GM12891 (cell line): ENCODE measurements around the gene DUS2.
A peak's percentile ranks its signal among the peaks of the same experiment; 100 is the strongest.

Experiments
- DNase-seq: peaks from one replicate; pipeline ENCODE4 v3.0.0; 2011; ENCODE audit warnings: low spot score; ENCODE audit not compliant: insufficient read length
- FAIRE-seq: peaks from 2 replicates; lab custom pipeline; 2011; peaks lifted over from hg19 to GRCh38; lab: Jason Lieb, UNC
- PAX5 ChIP-seq: IDR thresholded peaks from 2 replicates; pipeline ENCODE4 v1.6.1; 2011; ENCODE audit warnings: low read length, moderate library complexity, mild to moderate bottlenecking; ENCODE audit not compliant: insufficient read depth, severe bottlenecking
- POLR2A ChIP-seq: IDR thresholded peaks from 2 replicates; pipeline ENCODE4 v1.6.1; 2011; ENCODE audit warnings: low read depth, low read length, control low read depth
- POLR2AphosphoS5 ChIP-seq: IDR thresholded peaks from 2 replicates; pipeline ENCODE4 v1.6.1; 2011; ENCODE audit warnings: low read depth, low read length, control low read depth
- POU2F2 ChIP-seq: IDR thresholded peaks from 2 replicates; pipeline ENCODE4 v1.6.1; 2011; ENCODE audit warnings: low read depth, mild to moderate bottlenecking, control low read depth, low read length, moderate library complexity
- SPI1 ChIP-seq: IDR thresholded peaks from 2 replicates; pipeline ENCODE4 v1.6.1; 2011; ENCODE audit warnings: low read depth, low read length, control low read depth
- TAF1 ChIP-seq: IDR thresholded peaks from 2 replicates; pipeline ENCODE4 v1.6.1; 2011; ENCODE audit warnings: low read depth, low read length, control low read depth

The DUS2 gene

DNA sequence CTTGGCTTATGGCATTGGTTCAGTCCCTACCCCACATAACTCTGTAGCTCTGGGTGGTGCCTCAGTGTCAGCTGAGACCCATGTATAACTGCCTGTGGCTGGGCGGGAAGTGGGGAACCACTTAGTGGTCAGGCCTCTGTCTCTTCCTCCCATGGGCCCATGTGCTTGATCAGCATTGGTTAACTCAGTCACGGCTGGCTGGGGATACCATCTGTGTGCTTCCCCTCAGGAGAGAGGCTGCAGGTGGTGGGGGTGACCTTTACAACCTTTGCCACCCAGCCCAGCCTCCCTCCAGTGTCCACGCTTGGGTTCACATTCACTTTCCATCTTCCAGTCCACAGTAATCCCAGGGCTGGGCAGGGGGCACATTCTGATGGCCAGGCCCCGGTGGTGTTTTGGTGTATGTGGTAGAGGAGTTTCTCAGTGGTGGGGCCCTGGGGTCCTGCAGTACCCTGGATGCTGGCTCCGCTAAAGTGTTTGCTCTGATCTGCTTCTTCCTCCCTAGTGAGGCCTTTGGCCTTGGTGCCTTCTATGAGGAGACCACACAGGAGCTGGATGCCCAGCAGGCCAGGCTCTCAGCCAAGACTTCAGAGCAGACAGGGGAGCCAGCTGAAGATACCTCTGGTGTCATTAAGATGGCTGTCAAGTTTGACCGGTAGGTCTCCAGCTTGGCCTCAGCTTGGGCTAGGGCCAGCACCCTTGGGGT, 51.9 kb downstream of the DUS2 start:
- DNase-seq (peak; percentile 62), FAIRE-seq (peak; percentile 100)

DNA sequence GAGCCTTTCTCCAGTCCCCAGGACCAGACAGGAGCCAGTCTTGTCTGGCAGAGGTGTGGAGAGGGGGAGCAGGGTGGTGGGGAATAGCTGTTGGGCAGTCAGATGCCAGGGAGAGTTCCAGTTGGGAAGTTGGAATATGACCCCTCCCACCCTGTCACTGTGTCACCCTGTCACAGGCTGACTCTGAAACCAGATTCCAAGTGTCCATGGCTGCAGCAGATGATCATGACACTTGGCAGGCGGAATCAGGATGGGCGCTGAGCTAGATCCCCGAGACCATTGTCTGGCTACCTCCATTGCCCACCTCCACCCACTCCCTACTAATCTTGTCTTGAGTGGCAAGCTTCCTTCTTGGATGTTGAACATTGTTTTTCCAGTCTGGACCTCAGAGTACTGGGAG, 52.9 kb downstream of the DUS2 start:
- DNase-seq, result no peak
- FAIRE-seq, result no peak
- TF ChIP-seq TAF1 (no peak), SPI1 (no peak), POU2F2 (no peak), PAX5 (no peak), POLR2AphosphoS5 (no peak), POLR2A (no peak)

More for the DNA sequence above, 51.9 kb downstream of the DUS2 start:
- TF ChIP-seq SPI1 (peak; percentile 80), POU2F2 (peak; percentile 79; the same call in 1 of the 2 replicates), PAX5 (peak; percentile 97), POLR2A (no peak), TAF1 (no peak), POLR2AphosphoS5 (no peak; the same call in 1 of the 2 replicates)

DNA sequence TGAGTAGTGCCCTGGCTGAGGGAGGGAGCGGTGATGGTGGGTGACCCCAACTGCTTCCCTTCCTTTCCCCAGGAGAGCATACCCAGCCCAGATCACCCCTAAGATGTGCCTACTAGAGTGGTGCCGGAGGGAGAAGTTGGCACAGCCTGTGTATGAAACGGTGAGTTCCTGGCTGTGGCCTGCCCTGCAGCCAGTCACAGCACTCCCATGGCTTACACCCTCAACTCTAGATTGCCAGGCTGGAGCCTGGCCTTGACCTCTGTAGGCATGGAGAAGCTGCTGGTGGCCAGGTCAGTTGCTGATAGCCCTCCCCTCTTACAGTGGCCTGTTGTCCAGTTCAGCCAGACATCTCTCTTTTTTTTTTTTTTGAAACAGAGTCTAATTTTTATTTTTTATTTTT, 53.5 kb downstream of the DUS2 start:
- DNase-seq (no peak), FAIRE-seq (no peak)
- TF ChIP-seq TAF1 (no peak), PAX5 (no peak), POLR2A (no peak), POU2F2 (no peak), SPI1 (no peak), POLR2AphosphoS5 (no peak)

DNA sequence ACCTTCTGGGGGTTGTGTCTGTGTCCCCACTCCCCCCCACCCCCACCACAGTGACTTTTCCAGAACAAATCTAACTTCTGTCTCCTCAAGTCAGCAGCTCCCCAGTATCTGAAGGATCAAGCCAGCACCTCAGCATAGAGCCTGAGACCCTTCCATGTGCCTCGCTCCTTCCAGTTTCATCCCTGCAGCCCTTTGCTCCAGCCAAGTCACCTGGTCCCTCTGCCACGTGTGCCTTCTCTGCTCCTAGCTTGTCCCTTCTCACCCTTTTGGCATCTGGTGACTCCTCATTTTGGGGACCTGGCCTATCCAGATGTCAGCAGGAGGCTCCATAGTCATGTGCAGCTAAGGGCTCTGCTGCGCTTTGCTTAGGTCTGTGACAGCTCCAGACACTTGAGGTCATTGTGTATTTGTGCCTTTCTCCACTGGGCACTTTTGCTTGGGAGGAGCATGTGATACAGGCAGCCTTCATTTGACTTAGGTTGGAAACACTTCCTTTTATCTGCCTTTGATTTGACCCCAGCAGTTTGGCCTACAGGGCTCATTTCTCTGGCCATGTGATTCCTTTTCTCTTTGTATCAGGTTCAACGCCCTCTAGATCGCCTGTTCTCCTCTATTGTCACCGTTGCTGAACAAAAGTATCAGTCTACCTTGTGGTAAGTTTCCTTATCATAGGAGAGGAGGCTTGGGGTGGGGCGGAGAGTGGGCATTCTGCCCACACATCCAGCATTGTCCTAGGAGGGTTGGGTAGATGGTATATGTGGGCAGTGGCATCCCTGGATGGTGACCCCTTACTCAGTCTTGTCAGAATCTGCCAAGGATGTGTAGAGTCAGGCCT, 55.0 kb downstream of the DUS2 start:
- FAIRE-seq (no peak), DNase-seq (no peak)
- TF ChIP-seq POLR2AphosphoS5 (no peak), POLR2A (no peak), SPI1 (no peak), TAF1 (no peak), POU2F2 (no peak), PAX5 (no peak)

DNA sequence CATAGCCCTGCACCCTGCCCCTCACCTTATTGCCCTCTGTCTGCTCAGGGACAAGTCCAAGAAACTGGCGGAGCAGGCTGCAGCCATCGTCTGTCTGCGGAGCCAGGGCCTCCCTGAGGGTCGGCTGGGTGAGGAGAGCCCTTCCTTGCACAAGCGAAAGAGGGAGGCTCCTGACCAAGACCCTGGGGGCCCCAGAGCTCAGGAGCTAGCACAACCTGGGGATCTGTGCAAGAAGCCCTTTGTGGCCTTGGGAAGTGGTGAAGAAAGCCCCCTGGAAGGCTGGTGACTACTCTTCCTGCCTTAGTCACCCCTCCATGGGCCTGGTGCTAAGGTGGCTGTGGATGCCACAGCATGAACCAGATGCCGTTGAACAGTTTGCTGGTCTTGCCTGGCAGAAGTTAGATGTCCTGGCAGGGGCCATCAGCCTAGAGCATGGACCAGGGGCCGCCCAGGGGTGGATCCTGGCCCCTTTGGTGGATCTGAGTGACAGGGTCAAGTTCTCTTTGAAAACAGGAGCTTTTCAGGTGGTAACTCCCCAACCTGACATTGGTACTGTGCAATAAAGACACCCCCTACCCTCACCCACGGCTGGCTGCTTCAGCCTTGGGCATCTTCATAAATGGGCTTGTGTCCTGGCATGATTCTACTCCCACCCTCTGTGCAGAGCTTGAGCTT, 55.8 kb downstream of the DUS2 start:
- DNase-seq, result no peak
- no peak for FAIRE-seq
- no peak for TF ChIP-seq PAX5
- TF ChIP-seq SPI1, result no peak
- TF ChIP-seq TAF1, result no peak
- no peak for TF ChIP-seq POU2F2
- TF ChIP-seq POLR2A, result no peak
- no peak for TF ChIP-seq POLR2AphosphoS5

DNA sequence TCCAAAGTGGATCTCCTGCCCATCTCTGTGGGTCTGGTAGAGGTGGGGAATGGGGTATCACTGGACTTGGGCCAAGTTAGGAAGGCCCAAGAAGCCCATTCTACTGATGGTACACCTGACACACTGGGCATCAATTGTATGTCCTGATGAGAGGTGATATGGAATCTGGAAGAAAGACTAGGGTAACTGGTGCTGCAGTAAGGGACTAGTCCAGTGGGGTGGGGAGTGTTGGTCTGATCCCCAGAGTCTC, 56.2 kb downstream of the DUS2 start:
- DNase-seq (no peak), FAIRE-seq (no peak)
- TF ChIP-seq POLR2A (no peak), PAX5 (no peak), POU2F2 (no peak), POLR2AphosphoS5 (no peak), SPI1 (no peak), TAF1 (no peak)

DNA sequence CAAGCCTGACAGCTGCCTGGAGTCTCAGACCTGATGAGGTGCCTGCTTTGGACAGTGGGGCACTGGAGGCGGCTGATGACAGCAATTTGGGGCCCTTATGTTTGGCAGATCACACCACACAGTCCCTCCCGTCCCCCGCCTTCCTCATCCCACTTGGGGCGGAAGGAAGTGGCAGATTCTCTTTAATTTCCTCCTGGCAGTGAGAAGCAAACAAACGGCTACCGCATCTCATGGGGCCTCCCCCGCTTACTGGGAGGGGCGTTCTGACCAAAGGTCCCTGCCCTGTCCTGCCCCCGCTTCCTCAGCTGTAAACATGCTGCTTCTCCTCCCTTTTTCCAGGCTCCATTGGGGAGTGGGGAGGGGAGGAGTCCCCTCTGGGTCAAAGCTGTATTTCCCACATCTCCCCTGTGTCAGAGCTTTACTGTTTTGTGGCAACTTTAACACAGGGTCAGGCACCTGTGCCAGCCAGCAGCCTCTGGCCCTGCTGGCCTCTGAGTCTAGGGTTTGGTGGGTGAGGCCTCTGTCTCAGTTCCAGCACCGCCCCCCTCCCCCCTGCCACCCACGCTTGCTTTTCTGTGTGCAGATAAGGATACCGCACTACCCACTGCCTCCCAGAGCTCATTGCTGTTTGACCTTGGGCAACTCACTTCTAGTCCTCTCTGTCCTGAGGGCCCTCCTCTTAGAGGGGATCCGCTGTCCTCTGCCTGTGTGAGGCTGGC, 56.7 kb downstream of the DUS2 start:
- DNase-seq (no peak), FAIRE-seq (peak; percentile 72)
- TF ChIP-seq POLR2A, result 0 out of 2 replicates have a peak, but pooled peaks have one; percentile 22
- no peak for TF ChIP-seq TAF1
- TF ChIP-seq SPI1, result peak; percentile 46

DNA sequence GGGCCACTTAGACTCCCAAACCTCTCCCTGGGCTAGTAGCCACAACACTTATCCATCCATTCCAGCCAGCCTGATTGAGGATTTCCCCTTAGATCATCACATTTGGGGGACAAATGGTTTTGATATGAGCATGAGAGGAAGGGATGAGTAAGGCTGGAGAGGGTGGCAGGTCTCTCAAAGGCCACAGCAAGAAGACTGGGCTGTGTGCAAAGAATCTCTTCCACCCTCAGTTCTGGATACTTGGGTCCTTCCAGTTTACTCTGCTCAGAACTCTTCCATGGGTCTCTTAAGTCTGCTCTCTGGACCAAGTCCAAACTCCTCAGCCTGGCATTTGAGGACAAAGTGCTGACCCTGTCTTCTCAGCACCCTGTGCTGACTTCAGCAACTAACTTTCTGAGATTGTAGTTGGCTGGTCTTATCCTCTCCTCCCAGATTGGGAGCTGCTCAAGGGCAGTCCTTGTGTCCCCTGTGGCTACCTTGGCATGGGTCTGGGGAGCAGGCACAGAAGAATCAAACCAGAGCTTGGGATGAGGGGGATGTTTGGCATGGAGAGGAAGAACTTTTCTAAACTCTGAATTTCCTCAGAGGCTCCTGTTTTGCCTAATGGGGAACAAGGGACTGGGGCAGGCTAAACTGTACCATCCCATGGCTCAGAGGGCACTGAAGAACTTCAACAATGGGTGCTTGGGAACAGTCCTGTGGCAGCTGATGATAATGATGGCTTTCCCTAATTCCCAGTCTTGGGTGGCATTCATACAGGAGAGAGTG, 59.0 kb downstream of the DUS2 start:
- TF ChIP-seq TAF1 (no peak), POU2F2 (no peak), POLR2A (no peak), SPI1 (no peak), POLR2AphosphoS5 (no peak), PAX5 (no peak)
- FAIRE-seq (no peak), DNase-seq (no peak)
